ENCODE measurements around the gene CD70. TPM values are rescaled to one million over a fixed set of nuclear protein-coding genes. Genes with fewer than 3 reads are reported as not detected.
"Not testable (repeated sequence)": the region's sequence is repeated elsewhere in the genome, so short reads cannot be mapped to it uniquely, and the experiment has no call there.

CD70 gene
- 0.27 TPM for total RNA-seq

- DNase-seq (ENCODE audit: low read depth in 2 of 3, low spot score in 2 of 3): peak in 2 of 3 donors; percentile 67 to 73
These were observed at the start of gene CD70 for GRCh38 chr19:6590827-6591319. Gene CD70, minus strand, starts transcription at chr19:6591150. Its CDS starts 148 bp downstream, at chr19:6591002.

DNA sequence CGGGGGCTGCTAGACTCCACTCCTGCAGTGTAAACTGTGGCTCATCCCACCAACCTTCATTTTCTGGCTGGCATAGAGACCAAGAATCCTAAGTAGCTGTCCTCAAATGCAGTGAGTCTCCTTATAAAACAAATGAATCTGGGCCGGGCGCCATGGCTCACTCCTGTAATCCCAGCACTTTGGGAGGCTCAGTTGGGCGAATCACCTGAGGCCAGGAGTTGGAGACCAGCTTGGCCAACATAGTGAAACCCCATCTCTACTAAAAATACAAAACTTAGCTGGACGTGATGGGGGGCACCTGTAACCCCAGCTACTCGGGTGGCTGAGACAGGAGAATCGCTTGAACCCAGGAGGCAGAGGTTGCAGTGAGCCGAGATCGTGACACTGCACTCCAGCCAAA, 49.4 kb upstream of the CD70 start:
- not testable (repeated sequence) for DNase-seq (ENCODE audit: low read depth in 2 of 3, low spot score in 2 of 3)

GRCh38 chr19:6639439-6639838, 48.5 kb upstream of the CD70 start:
- peak in 1 of 3 donors; percentile 35 for DNase-seq (ENCODE audit: low read depth in 2 of 3, low spot score in 2 of 3)

GRCh38 chr19:6633456-6633813, 42.5 kb upstream of the CD70 start:
- not testable (repeated sequence) for DNase-seq (ENCODE audit: low read depth in 2 of 3, low spot score in 2 of 3)

GRCh38 chr19:6632747-6633455, 42.0 kb upstream of the CD70 start:
- DNase-seq (ENCODE audit: low read depth in 2 of 3, low spot score in 2 of 3): peak in 2 of 3 donors; percentile 54

GRCh38 chr19:6632002-6632621, 41.2 kb upstream of the CD70 start:
- DNase-seq (ENCODE audit: low read depth in 2 of 3, low spot score in 2 of 3): peak; percentile 72 to 91 (median 74)

- DNase-seq (ENCODE audit: low read depth in 2 of 3, low spot score in 2 of 3): no peak
These were observed 35.8 kb upstream of the CD70 start for GRCh38 chr19:6626764-6627163.

DNA sequence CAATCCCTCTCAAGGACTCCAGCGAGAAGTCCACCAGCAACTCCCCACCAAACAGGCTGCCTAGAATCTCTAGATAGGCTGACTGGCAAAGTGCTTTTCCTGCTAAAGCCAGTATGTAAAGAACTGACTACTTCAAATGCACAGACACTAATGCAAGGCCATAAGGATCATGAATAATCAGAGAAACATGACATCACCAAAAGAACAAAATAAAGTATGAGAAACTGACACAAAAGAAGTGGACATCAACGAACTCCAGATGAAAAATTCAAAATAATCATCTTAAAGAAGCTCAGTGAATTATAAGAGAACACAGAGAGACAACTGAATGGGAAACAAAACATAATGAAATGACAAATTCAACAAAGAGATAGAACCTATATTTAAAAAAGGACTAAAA, 26.4 kb upstream of the CD70 start:
- DNase-seq (ENCODE audit: low read depth in 2 of 3, low spot score in 2 of 3): no peak

- DNase-seq (ENCODE audit: low read depth in 2 of 3, low spot score in 2 of 3): no peak
These were observed 25.1 kb upstream of the CD70 start for GRCh38 chr19:6616011-6616410.

DNA sequence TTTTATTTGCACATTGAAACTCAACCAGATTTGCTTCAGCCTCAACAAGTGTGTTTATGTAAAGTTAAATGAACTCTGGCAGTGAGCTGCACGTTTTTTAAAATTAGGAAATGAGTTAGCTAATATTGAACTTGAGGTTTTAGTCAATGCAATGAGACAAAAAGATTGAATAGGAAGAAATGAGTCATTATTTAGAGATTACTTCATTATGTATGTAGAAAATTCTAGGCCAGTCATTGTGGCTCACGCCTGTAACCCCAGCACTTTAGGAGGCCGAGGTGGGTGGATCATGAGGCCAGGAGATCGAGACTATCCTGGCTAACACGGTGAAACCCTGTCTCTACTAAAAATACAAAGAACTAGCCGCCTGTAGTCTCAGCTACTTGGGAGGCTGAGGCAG, 22.8 kb upstream of the CD70 start:
- DNase-seq (ENCODE audit: low read depth in 2 of 3, low spot score in 2 of 3): peak in 2 of 3 donors; percentile 44 to 76

DNA sequence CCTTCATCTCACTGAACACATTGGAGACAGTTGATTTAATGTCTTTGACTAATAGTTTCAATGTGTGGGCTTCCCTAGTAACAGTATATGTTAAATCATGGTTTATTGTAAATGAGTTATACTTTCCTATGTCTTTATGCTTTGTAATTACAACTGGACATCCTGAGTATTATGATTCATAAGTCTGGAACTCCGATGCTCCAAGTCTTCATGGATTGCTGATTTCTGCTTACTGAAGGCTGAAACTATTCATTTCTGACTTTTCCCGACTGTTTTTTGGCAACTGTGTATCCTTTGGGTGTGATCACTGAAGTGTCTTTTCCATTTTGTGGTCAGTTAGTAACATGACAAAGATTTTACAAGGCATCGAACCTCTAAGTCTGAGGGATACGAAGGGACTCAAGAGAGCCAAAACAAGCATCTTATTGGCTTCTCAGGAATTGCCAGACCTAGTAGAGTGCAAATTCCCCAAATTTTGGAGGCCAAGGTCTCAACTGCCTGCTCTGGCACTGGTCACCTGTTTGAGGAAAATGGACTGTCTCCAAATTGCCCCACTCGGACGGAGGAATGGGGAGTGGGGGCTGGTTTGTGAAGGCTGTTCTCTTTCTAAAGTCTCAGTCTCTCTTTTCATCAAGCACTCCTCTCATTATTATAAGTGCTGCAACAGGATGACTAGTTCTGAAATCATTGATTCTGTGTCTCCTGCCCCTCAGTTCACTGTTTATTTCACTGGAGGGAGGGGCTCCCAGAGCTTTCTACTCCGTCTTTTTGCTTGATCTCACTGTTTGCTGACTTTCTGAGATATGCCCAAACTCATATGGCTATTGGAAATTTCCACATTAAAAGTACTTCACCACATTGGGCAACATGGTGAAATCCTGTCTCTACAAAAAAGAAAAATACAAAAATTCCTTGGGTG, 20.2 kb upstream of the CD70 start:
- no peak for DNase-seq (ENCODE audit: low read depth in 2 of 3, low spot score in 2 of 3)

DNA sequence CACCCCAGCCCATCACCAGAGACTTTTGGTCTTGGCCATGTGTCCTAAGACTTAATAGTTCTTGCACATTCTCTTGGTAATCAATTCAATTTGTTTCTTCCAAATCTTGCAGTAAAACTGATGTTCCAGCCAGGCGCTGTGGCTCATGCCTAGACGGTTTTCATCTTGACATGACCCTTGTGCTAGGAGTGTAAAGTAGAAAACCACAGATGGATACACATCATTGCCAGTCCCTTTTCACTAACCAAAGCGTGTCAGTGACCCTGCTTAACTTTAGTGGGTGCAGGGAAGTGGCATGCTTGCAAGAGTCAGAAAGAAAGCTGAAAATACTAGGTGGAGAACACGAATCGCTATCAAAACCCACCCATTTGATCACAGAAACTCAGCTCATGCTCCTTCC, 18.0 kb upstream of the CD70 start:
- no peak for DNase-seq (ENCODE audit: low read depth in 2 of 3, low spot score in 2 of 3)

DNA sequence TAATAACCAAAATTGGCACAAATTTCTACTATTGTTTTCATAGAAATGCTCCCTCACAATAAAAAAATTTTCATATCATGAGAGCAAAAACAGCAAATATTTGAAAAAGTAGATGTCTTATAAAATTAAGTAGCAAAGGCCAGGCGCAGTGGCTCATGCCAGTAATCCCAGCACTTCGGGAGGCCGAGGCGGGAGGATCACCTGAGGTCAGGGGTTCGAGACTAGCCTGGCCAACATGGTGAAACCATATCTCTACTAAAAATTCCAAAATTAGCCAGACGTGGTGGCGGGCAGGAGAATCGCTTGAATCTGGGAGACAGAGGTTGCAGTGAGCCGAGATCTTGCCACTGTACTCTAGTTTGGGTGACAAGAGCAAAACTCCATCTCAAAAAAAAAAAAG, 17.2 kb upstream of the CD70 start:
- DNase-seq (ENCODE audit: low read depth in 2 of 3, low spot score in 2 of 3): not testable (repeated sequence)

- DNase-seq (ENCODE audit: low read depth in 2 of 3, low spot score in 2 of 3): not testable (repeated sequence)
These were observed 15.5 kb upstream of the CD70 start for GRCh38 chr19:6606276-6607070.

GRCh38 chr19:6604906-6605305, 14.0 kb upstream of the CD70 start:
- no peak for DNase-seq (ENCODE audit: low read depth in 2 of 3, low spot score in 2 of 3)

DNA sequence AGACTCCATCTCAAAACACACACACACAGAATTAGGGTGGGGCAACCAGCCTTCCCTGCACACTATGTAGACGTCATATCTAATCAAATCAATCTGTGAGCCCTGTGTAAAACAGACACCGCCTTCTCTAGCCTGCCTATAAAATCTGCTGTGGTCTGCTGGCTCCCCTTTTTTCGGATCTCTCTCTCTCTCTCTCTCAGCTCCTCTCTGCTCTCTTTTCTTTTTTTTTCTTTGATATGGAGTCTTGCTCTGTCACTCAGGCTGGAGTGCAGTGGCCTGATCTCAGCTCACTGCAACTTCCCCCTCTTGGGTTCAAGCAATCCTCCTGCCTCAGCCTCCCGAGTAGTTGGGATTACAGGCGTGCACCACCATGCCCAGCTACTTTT, 11.8 kb upstream of the CD70 start:
- DNase-seq (ENCODE audit: low read depth in 2 of 3, low spot score in 2 of 3): no peak

DNA sequence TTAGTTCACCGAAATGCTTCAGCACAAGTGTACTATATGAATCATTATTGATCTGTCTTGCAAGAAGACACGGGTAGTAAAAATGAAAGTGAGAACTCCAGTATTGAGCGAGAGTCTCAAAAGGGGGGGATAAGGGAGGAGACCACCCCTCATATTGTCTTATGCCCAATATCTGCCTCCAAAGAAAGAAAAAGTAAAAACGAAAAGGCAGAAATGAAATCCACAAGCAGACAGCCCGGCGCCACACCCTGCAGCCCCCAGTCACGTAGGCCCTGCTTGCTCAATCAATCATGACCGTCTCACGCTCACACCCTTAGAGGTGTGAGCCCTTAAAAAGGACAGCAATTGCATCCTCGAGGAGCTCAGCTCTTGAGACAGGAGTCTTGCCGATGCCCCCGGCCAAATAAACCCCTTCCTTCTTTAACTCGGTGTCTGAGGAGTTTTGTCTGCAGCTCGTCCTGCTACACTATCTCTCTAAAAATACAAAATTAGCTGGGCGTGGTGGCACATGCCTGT, 10.6 kb upstream of the CD70 start:
- DNase-seq (ENCODE audit: low read depth in 2 of 3, low spot score in 2 of 3): not testable (repeated sequence)

DNA sequence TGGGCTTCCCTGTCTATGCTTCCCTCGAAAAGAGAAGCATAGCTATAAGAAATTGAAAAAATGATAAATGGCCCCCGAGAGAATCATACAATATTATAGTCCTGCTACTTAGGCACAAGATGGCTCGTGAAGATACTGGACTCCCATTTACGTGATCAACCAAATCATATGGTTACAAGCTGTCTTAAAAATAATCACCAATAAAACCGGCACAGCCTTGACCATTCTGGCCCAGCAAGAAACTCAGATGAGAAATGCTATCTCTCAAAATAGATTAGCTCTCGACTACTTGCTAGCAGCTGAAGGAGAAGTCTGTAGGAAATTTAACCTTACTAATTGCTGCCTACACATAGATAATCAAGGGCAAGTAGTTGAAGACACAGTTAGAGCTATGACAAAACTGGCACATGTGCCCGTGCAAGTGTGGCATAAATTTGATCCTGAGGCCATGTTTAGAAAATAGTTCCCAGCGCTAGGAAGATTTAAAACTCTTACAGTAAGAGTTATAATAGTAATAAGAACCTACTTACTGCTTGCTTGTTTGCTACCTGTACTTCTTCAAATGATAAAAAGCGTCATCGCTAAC, 10.1 kb upstream of the CD70 start:
- DNase-seq (ENCODE audit: low read depth in 2 of 3, low spot score in 2 of 3): not testable (repeated sequence)

DNA sequence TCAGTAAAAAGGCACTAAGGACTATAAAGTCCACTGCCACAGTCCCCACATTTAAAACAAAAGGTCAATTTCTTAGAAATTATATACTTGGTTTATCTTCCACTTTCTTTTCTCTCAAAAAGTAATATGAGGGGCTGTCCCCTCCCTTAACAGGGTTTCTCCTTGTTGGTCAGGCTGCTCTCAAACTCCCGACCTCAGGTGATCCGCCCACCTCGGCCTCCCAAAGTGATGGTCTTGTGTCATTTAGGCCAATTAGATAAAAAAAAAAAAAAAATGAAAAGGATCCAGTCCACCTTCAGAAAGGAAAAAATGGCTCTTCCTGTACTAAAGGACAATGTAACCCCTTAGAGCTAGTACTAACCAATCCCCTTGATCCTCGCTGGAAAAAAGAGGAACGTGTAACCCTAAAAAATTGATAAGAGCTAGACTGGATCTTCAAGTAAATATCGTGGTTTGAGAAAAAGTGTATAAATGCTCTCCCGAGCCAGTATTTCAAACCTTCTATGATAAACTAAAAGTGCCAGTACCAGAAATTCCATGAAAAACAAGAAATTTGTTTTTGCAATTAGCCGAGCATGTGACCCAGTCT, 9.0 kb upstream of the CD70 start:
- DNase-seq (ENCODE audit: low read depth in 2 of 3, low spot score in 2 of 3): no peak
